Dendritic cell treated with granulocyte-macrophage colony-stimulating factor and Interleukin-4, amounts not matched to agents 40 ng/mL and 50 ng/mL, for 4 days (primary cell): ENCODE measurements around the gene FOXP1.

Source experiments
- H3K27ac Mint-ChIP-seq: one replicate; pipeline ENCODE4 v1.8.0; 2022; ENCODE audit warnings: mild to moderate bottlenecking, mixed read lengths
- H3K27me3 Mint-ChIP-seq: one replicate; pipeline ENCODE4 v1.8.0; 2022; ENCODE audit warnings: mild to moderate bottlenecking, mixed read lengths
- H3K36me3 Mint-ChIP-seq: one replicate; pipeline ENCODE4 v1.8.0; 2022; ENCODE audit warnings: low read depth, mixed read lengths
- H3K4me1 Mint-ChIP-seq: one replicate; pipeline ENCODE4 v1.8.0; 2022; ENCODE audit warnings: low read depth, mixed read lengths
- H3K4me3 Mint-ChIP-seq: one replicate; pipeline ENCODE4 v1.8.0; 2022; ENCODE audit warnings: mild to moderate bottlenecking, moderate library complexity, mixed read lengths
- H3K9me3 Mint-ChIP-seq: one replicate; pipeline ENCODE4 v1.8.0; 2022; ENCODE audit warnings: mixed read lengths
- intact Hi-C: fragments of 100-400 bp; cut with micrococcal nuclease; formaldehyde crosslinking; loops from one replicate; pipeline ENCODE4 v1.15.0; 2022

FOXP1 gene

GRCh38 chr3:71207632-71208031, 375.9 kb downstream of the FOXP1 start:
- H3K36me3 Mint-ChIP-seq = no peaks in the 10 kb centered on the region
- intact Hi-C loops = no loop called here
- H3K27me3 Mint-ChIP-seq = no peaks in the 10 kb centered on the region
- peaks cover 28% of the 10 kb centered on the region for H3K4me1 Mint-ChIP-seq
- H3K9me3 Mint-ChIP-seq = no peaks in the 10 kb centered on the region
- H3K4me3 Mint-ChIP-seq = no peak overlapping the region
- no peak overlapping the region for H3K27ac Mint-ChIP-seq

- Mint-ChIP-seq H3K9me3 (no peaks in the 10 kb centered on the region), H3K36me3 (no peaks in the 10 kb centered on the region), H3K27ac (no peak overlapping the region), H3K4me1 (peaks cover 28% of the 10 kb centered on the region), H3K4me3 (no peak overlapping the region), H3K27me3 (no peaks in the 10 kb centered on the region)
- intact Hi-C loops = no loop called here
Observed at GRCh38 chr3:71206305-71207165, 377.0 kb downstream of the FOXP1 start.

DNA sequence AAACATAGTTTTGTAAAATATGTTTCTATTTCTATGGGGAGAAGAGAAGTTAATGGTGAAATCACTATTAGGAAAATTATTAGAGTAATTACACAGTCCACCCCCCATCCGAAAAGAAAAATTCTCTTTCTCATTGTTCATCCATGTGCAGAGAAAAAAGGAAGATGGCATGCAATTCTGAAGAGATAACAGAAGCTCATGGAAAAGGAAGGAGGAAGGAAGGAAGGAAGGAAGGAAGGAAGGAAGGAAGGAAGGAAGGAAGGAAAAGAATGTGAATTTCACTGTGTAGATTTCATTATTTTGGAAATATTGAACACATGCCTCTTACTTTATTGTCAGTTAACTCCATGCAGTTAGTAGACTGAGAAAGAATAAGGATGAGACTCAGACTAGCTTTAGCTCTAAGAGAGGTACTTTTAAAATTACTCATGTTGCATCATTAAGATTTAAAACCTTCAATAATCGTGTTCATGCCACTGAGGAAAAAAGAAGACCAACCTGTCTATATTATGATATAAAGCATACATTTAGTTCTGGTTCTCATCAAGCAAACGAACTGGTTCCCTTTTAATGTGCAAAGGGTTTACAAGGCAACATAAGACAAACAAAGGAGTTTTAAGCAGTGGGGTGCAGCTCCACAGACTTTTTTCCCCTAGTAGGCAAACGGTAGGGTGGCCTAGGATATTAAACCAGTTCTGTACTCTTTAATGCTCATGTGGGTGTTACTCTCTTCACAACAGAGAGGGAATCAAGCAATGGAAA, 379.6 kb downstream of the FOXP1 start:
- H3K27ac Mint-ChIP-seq = no peak overlapping the region
- H3K4me3 Mint-ChIP-seq = no peak overlapping the region
- H3K27me3 Mint-ChIP-seq = no peaks in the 10 kb centered on the region
- no peaks in the 10 kb centered on the region for H3K36me3 Mint-ChIP-seq
- H3K9me3 Mint-ChIP-seq = no peaks in the 10 kb centered on the region
- H3K4me1 Mint-ChIP-seq = peaks cover 14% of the 10 kb centered on the region
- intact Hi-C loops = no loop called here

DNA sequence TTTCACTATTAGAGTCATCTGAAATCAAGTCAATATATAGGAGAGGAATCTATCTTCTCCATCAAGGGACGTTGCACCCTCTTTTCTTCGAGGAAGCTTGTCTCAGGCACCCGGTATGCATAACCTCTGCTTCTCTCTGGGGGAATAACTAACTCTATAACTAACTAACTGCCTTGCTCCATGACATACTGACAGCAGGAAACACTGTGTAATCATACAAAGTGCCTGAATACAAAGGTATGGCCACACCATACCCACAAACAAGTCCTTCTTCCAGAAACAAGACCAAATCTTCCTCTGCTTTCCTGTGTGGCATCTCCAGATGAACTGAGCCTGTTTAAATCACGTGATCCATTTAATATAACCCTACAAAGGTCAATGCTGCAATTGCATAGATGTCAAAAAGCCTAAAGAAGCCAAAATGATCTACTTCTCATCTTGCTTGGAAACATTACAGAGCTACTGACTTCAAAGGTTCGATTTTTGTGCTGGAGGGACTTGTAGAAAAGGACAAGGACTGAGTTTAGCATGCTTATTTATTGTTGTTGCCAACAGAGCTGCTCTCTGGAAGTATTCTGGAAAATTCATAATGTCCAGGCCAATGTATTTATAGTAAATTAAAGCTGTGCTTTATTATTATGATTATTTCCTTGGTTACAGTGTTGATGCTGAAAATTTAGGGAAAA, 380.5 kb downstream of the FOXP1 start:
- H3K4me3 Mint-ChIP-seq = no peak overlapping the region
- H3K27me3 Mint-ChIP-seq = no peaks in the 10 kb centered on the region
- peaks cover 6% of the 10 kb centered on the region for H3K4me1 Mint-ChIP-seq
- no peaks in the 10 kb centered on the region for H3K9me3 Mint-ChIP-seq
- no peak overlapping the region for H3K27ac Mint-ChIP-seq
- intact Hi-C loops = no loop called here
- no peaks in the 10 kb centered on the region for H3K36me3 Mint-ChIP-seq

DNA sequence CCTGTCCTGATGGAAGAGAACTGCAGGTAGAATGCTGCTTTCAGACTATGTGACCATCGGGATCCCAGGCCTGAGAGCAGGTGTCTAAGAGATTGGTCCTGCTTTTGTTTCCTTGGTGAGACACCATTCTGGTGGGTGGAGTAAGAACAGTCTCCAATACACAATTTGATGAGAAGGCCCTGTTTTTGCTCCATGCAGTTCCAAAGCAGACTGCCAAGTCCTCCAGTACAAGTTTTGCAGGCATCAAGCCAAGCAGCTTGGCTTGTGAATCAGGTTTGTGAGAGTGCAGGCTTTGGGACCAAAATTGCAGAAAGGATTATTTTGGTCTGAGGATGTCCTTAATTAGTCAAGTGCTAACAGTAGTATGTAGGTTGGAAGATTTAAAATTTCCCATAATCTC, 381.6 kb downstream of the FOXP1 start:
- no peaks in the 10 kb centered on the region for H3K27me3 Mint-ChIP-seq
- H3K9me3 Mint-ChIP-seq = no peaks in the 10 kb centered on the region
- no peak overlapping the region for H3K4me3 Mint-ChIP-seq
- H3K27ac Mint-ChIP-seq = no peak overlapping the region
- intact Hi-C loops = no loop called here
- H3K36me3 Mint-ChIP-seq = peaks cover 7% of the 10 kb centered on the region
- peaks cover 5% of the 10 kb centered on the region for H3K4me1 Mint-ChIP-seq

GRCh38 chr3:71197841-71198565, 385.5 kb downstream of the FOXP1 start:
- Mint-ChIP-seq H3K27me3 (no peaks in the 10 kb centered on the region), H3K9me3 (no peaks in the 10 kb centered on the region), H3K4me3 (no peak overlapping the region), H3K36me3 (peaks cover 11% of the 10 kb centered on the region), H3K27ac (no peak overlapping the region), H3K4me1 (peaks cover 9% of the 10 kb centered on the region)
- intact Hi-C loops = no loop called here

- H3K36me3 Mint-ChIP-seq = peaks cover 11% of the 10 kb centered on the region
- no peaks in the 10 kb centered on the region for H3K9me3 Mint-ChIP-seq
- no peak overlapping the region for H3K4me3 Mint-ChIP-seq
- no peak overlapping the region for H3K27ac Mint-ChIP-seq
- H3K4me1 Mint-ChIP-seq = peaks cover 14% of the 10 kb centered on the region
- no peaks in the 10 kb centered on the region for H3K27me3 Mint-ChIP-seq
- intact Hi-C loops = no loop called here
Observed at GRCh38 chr3:71195492-71195891, 388.0 kb downstream of the FOXP1 start.

DNA sequence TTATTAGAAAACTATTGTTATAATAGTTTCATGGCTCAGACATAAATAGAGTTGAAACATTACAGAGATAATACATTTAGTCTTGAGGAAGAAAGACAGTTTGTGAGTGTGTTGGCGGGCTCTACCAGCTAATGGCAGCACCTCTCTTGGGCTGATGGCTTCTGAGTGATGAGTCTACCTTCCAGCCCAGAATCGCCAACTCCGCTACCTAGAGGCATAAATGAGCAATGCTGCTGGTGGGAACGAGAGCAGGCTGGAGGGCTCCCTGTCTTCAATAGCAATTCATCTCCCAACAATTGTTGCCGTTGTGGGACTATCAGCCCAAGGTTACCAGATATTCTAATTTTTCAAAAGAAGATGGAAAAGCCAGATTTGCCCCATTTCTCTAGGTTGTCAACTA, 388.7 kb downstream of the FOXP1 start:
- peaks cover 11% of the 10 kb centered on the region for H3K36me3 Mint-ChIP-seq
- intact Hi-C loops = no loop called here
- no peak overlapping the region for H3K4me3 Mint-ChIP-seq
- no peaks in the 10 kb centered on the region for H3K9me3 Mint-ChIP-seq
- H3K4me1 Mint-ChIP-seq = peaks cover 18% of the 10 kb centered on the region
- H3K27me3 Mint-ChIP-seq = no peaks in the 10 kb centered on the region
- H3K27ac Mint-ChIP-seq = no peak overlapping the region

GRCh38 chr3:71191031-71191482, 392.5 kb downstream of the FOXP1 start:
- no peak overlapping the region for H3K27ac Mint-ChIP-seq

DNA sequence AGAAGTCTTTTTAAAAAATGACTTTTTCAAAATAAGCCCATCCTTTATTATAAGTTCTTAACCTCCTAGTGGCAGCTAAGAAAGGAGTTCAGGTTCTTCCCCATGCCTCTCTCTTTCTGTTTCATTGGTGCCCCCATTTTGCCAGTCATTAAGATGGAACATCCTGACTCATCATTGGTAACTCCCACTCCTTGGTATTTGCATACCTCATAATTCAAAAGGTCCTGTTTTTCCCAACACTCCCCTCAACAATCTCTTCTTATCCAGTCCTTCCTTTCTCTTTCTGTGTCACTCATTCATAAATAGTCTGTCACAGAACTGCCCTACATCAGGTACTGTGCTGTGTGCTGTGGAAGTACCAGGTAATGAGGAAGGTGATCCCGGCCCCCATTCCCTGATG, 394.0 kb downstream of the FOXP1 start:
- no peak overlapping the region for H3K27ac Mint-ChIP-seq
- no peaks in the 10 kb centered on the region for H3K9me3 Mint-ChIP-seq
- intact Hi-C loops = no loop called here
- H3K36me3 Mint-ChIP-seq = no peaks in the 10 kb centered on the region
- H3K27me3 Mint-ChIP-seq = no peaks in the 10 kb centered on the region
- no peak overlapping the region for H3K4me3 Mint-ChIP-seq
- peaks cover 24% of the 10 kb centered on the region for H3K4me1 Mint-ChIP-seq

More at GRCh38 chr3:71191031-71191482, 392.5 kb downstream of the FOXP1 start:
- no peaks in the 10 kb centered on the region for H3K9me3 Mint-ChIP-seq
- H3K36me3 Mint-ChIP-seq = peaks cover 4% of the 10 kb centered on the region
- H3K4me1 Mint-ChIP-seq = peaks cover 24% of the 10 kb centered on the region
- H3K27me3 Mint-ChIP-seq = no peaks in the 10 kb centered on the region
- intact Hi-C loops = no loop called here
- no peak overlapping the region for H3K4me3 Mint-ChIP-seq

DNA sequence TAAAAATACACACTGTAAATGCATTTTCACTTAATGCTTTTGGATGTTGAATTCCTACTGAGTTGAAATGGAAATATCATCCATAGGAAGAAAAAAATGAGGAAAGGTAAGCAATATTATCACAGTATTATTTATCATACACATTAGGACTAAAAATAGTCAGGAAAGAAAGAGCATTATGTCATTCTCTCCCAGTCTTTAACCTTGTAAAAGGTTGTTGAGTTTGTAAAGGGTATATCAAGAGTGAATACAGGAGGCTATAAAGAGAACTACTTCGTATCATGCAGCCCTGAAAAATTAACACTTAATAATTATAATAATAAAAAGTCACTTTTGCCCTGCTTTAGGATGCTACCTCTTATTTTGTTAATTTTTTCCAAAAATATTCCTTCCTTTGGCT, 395.8 kb downstream of the FOXP1 start:
- H3K27me3 Mint-ChIP-seq = no peaks in the 10 kb centered on the region
- peaks cover 15% of the 10 kb centered on the region for H3K4me1 Mint-ChIP-seq
- intact Hi-C loops = no loop called here
- no peak overlapping the region for H3K4me3 Mint-ChIP-seq
- H3K36me3 Mint-ChIP-seq = no peaks in the 10 kb centered on the region
- no peak overlapping the region for H3K27ac Mint-ChIP-seq
- H3K9me3 Mint-ChIP-seq = no peaks in the 10 kb centered on the region

GRCh38 chr3:71186801-71187200, 396.7 kb downstream of the FOXP1 start:
- peaks cover 15% of the 10 kb centered on the region for H3K4me1 Mint-ChIP-seq
- no peaks in the 10 kb centered on the region for H3K9me3 Mint-ChIP-seq
- no peak overlapping the region for H3K27ac Mint-ChIP-seq
- no peaks in the 10 kb centered on the region for H3K27me3 Mint-ChIP-seq
- H3K36me3 Mint-ChIP-seq = no peaks in the 10 kb centered on the region
- intact Hi-C loops = no loop called here
- no peak overlapping the region for H3K4me3 Mint-ChIP-seq

- Mint-ChIP-seq H3K4me1 (peaks cover 14% of the 10 kb centered on the region), H3K36me3 (no peaks in the 10 kb centered on the region), H3K9me3 (no peaks in the 10 kb centered on the region), H3K27ac (no peak overlapping the region), H3K4me3 (no peak overlapping the region), H3K27me3 (no peaks in the 10 kb centered on the region)
- intact Hi-C loops = no loop called here
Observed at GRCh38 chr3:71185733-71186455, 397.6 kb downstream of the FOXP1 start.
